GM18870 (cell line): Measurements from ENCODE around the gene DUSP23.

ENCODE experiments used
- ATAC-seq: cut with Tn5 transposase; IDR thresholded peaks from one replicate; pipeline ENCODE4 v1.9.1; 2021; ENCODE audit warnings: moderate library complexity; ENCODE audit not compliant: unreplicated experiment

The DUSP23 gene

DNA sequence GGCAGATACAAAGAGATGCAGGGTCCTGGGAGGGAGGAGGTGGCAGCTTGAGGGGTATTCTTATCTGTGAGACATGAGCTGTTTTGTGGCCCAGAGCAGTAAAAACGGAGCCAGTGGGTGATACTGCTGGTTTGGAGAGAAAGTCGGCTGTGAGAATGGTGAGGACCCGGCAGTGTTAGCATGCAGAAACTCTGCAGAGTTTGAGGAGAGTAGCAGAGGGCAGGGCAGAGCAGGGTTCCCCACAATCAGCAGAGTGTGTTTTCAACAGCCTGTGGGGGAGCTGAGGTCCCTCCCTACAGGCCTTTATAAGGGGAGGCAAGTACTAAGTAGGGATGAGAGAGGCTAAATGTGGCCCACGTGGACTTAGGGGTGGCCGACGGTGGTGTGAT is 46.3 kb downstream of the DUSP23 start:
- no peak for ATAC-seq

DNA sequence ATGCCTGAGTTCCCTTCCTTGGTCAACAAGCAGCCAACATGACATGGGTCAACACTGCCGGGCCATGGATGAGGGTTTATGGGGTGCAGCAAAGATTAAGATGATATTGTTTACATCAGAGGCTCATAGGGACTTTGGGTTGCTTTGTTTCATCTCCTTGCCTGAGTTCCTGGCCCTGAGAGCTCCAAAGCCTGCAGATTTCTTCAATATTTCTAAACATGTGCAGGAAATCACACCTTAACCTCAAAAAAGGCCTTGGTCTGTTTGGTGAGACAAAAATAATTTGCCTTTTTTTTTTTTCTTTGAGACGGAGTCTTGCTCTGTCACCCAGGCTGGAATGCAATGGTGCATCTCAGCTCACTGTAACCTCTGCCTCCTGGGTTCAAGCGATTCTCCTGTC is 46.8 kb downstream of the DUSP23 start:
- no peak for ATAC-seq

DNA sequence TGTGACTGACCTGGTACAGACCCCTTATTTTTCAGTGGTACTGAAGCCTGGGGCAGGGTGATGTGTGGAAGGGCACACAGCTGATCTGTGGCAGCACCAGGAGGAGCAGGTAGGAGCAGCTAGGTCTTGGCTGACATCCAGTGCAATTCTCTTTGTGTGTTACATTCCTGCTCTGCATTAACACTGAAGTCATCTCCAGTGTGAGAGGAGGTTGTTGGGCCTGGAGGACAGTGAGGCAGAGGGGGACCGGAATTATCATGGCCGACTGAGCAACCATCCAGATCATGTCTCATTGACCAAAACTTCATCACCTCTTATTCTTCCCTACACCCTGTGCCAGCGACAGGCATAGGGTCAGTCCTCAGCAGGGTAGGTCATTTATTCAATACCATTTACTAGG is 47.4 kb downstream of the DUSP23 start:
- ATAC-seq, result no peak

DNA sequence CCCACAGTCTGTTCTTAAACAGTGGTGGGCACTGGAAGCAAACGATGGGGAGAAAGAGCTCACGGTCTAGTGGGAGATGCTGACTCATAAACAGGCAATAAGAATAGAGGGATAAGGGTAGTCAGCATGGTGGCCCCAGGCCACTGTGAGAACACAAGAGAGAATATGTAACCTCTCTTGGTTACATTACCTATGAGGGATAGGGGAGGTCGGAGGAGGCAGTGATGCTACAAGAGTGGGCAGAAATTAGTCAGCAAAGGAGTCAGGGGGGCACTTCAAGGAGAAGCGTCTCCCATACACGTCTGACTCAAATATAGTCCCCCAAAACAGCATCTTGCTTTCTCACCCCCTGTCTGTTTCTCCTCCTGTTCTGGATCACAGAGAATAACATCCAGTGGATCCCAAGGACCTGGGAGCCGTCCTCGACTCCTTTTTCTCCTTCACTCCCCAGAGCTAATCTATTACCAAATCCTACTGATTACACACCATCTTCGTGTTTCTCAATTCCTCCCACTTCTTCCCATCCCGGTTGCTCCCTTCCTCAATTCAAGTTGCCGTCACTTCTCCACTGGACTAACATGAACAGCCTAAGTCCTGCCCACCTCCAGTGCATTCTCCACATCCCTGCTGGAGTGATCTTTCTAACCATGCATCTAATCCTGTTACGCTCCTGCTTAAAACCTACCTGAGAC is 48.0 kb downstream of the DUSP23 start:
- ATAC-seq, result no peak

DNA sequence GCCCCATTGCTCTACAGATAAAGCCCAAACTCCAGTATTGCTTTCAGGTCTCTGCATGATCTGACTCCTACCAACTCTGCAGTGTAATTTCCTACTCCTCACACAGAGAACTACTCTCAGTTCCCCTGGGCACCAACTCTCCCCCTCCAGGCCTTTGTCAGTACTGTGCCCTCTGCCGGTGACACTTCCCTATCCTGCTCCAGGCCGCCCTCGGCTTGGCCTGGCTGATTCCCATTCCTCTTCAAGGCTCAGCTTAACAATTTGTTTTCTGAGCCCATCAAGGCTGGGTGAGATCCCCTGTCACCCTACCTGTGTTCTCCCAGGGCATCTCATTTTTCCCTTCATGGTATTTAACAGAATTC is 48.5 kb downstream of the DUSP23 start:
- peak; percentile 76 for ATAC-seq

DNA sequence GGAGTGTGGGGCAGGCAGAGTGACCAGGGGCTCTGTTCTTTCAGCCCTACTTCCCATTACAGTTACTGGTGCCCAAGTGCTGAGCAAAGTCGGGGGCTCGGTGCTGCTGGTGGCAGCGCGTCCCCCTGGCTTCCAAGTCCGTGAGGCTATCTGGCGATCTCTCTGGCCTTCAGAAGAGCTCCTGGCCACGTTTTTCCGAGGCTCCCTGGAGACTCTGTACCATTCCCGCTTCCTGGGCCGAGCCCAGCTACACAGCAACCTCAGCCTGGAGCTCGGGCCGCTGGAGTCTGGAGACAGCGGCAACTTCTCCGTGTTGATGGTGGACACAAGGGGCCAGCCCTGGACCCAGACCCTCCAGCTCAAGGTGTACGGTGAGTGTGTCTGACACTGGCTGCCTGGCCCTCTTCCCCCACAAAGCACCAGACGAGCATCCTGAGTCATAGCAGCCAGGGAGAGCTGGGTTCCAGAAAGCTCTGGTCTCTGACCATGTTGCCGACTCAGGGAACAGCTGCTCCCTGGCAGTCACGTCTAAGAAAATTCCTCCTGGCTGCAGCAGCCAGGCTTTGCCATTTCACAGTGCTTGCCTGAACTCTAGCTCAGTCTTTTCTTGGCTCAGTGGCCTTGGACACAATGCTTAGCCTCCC is 49.2 kb downstream of the DUSP23 start:
- no peak for ATAC-seq

DNA sequence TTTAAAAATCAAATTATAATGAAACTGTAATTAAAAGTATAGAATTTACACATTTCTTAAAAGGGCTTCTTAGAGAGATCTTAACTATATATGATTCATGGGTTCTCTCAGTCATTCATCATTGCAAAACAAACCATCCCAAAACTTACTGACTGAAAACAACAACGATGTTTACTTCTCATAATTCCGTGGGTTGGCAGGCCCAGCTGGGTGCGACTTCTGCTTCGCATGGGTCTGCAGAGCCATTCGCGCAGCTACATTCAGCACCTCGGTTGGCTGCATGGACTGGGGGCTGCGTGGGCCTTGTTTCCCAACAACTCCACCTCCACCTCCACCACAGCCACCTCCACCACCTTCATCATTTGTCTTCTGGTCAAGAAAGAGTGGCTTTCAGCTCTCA is 50.0 kb downstream of the DUSP23 start:
- ATAC-seq, result no peak

DNA sequence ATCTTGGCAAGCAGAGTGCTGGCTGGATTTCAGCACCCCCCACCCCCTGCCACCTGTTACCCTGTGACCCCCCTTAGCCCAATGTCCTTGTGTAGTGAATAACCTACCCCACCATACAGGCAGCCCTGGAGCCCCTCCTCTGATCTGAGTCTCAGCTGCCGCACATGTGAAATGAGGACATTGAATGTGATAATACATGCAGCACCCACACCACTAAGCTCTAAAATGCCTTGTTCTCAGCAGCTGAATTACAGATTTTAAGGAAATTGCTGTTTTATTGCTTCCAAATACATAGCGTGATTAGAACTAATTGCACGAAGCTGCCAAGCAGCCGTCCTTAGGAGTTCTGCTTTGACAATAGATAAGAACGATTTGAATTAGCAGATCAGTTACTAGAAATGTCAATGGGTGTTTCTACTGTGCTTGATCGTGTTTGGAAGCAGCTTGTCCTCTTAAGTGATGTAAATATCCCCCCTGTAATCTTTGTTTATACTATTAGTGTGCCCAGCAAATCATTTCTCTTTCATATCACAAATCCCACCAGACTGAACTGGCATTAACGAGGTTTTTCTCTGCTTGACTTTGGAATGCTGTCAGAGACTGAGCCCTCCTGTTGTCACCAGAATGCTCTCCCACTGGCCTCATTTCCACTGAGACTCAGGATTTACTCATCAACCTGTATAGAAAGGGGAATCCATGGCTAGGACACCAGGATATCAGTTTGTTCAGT is 50.8 kb downstream of the DUSP23 start:
- no peak for ATAC-seq
